ENCODE data around the gene ADAT3. TPM values are rescaled to one million over a fixed set of nuclear protein-coding genes. Genes with fewer than 3 reads are reported as not detected.

The ADAT3 gene
- total and polyA plus RNA-seq, 8 donors = 1.3 to 9.4 (median 2.9) TPM

GRCh38 chr19:1925544-1925943, 20.3 kb downstream of the ADAT3 start:
- peaks cover 5 to 13% of the 10 kb centered on the region in 2 donors for H3K4me1 ChIP-seq
- H3K27me3 ChIP-seq = peaks cover 0 to 1% of the 10 kb centered on the region in 2 donors
- H3K4me3 ChIP-seq = no peak overlapping the region
- H3K36me3 ChIP-seq = peaks cover 0 to 53% of the 10 kb centered on the region in 2 donors
- no peaks in the 10 kb centered on the region for H3K9me3 ChIP-seq
- TF ChIP-seq CTCF (IDR thresholded peaks at IDR 0.05) = no peak
- H3K27ac ChIP-seq = no peak overlapping the region
- intact Hi-C loops (cut with DNase I) = no loop called here
- ATAC-seq = no peak
- DNase-seq = no peak

GRCh38 chr19:1929021-1929742, 24.0 kb downstream of the ADAT3 start:
- ATAC-seq (peak; percentile 97), DNase-seq (peak; percentile 64 to 97 (median 75))
- Histone ChIP-seq H3K9me3 (peaks cover 0 to 5% of the 10 kb centered on the region in 2 donors), H3K4me3 (peak overlapping the region; percentile 21 to 30), H3K27ac (no peak overlapping the region), H3K27me3 (peaks cover 0 to 9% of the 10 kb centered on the region in 2 donors), H3K4me1 (peaks cover 5 to 13% of the 10 kb centered on the region in 2 donors), H3K36me3 (peaks cover 0 to 17% of the 10 kb centered on the region in 2 donors)
- peak; percentile 90 to 93 for TF ChIP-seq CTCF (IDR thresholded peaks at IDR 0.05)
- intact Hi-C loops (cut with DNase I) = no loop called here

- Histone ChIP-seq H3K4me1 (peaks cover 5 to 13% of the 10 kb centered on the region in 2 donors), H3K27me3 (peaks cover 0 to 9% of the 10 kb centered on the region in 2 donors), H3K4me3 (no peak overlapping the region), H3K36me3 (no peaks in the 10 kb centered on the region), H3K9me3 (peaks cover 0 to 5% of the 10 kb centered on the region in 2 donors), H3K27ac (no peak overlapping the region)
- DNase-seq (no peak), ATAC-seq (no peak)
- intact Hi-C loops (cut with DNase I) = no loop called here
- TF ChIP-seq CTCF (IDR thresholded peaks at IDR 0.05) = no peak
These were observed 26.2 kb downstream of the ADAT3 start for GRCh38 chr19:1931445-1931844.

GRCh38 chr19:1932395-1932794, 27.2 kb downstream of the ADAT3 start:
- ATAC-seq = no peak
- H3K27me3 ChIP-seq = peaks cover 0 to 9% of the 10 kb centered on the region in 2 donors
- no peak for DNase-seq
- H3K27ac ChIP-seq = no peak overlapping the region
- peaks cover 0 to 5% of the 10 kb centered on the region in 2 donors for H3K9me3 ChIP-seq
- no peaks in the 10 kb centered on the region for H3K36me3 ChIP-seq
- no peak overlapping the region for H3K4me3 ChIP-seq
- TF ChIP-seq CTCF (IDR thresholded peaks at IDR 0.05) = no peak
- peaks cover 5 to 13% of the 10 kb centered on the region in 2 donors for H3K4me1 ChIP-seq
- intact Hi-C loops (cut with DNase I) = no loop called here

- Histone ChIP-seq H3K4me3 (no peak overlapping the region), H3K27me3 (peaks cover 0 to 9% of the 10 kb centered on the region in 2 donors), H3K36me3 (no peaks in the 10 kb centered on the region), H3K9me3 (peaks cover 0 to 5% of the 10 kb centered on the region in 2 donors), H3K27ac (no peak overlapping the region), H3K4me1 (peaks cover 5 to 13% of the 10 kb centered on the region in 2 donors)
- no peak for TF ChIP-seq CTCF (IDR thresholded peaks at IDR 0.05)
- DNase-seq (no peak), ATAC-seq (no peak)
- intact Hi-C loops (cut with DNase I) = no loop called here
These were observed 28.0 kb downstream of the ADAT3 start for GRCh38 chr19:1933244-1933643.

Data from left lung (tissue), 10 donors.